GM12891 (cell line): ENCODE results near the gene SLC22A13.

Experiments used
- POLR2A ChIP-seq: IDR thresholded peaks from 2 replicates; pipeline ENCODE4 v1.6.1; 2011; ENCODE audit warnings: low read depth, low read length, control low read depth
- POLR2AphosphoS5 ChIP-seq: IDR thresholded peaks from 2 replicates; pipeline ENCODE4 v1.6.1; 2011; ENCODE audit warnings: low read depth, low read length, control low read depth

- TF ChIP-seq POLR2A (no peak), POLR2AphosphoS5 (no peak)
Observed at GRCh38 chr3:38238416-38239008, 27.1 kb upstream of the SLC22A13 start.
